Adrenal gland (tissue), 12 donors: Measurements from ENCODE around the gene WWOX. TPM values are rescaled to one million over a fixed set of nuclear protein-coding genes. Genes with fewer than 3 reads are reported as not detected.

ENCODE experiments used
- DNase-seq, 7 donors: peaks; one replicate each; pipeline ENCODE4 v3.0.0-alpha.2; 2019 to 2020
- H3K27ac ChIP-seq, 5 donors: fragments of 200-600 bp; sonication (generic) in 4 of 5; 1 replicate in 3 of 5; 2 replicates in 2 of 5; pipeline versions ENCODE4 v1.5.1 to v1.8.0; 2016 to 2020; ENCODE audit warnings: mild to moderate bottlenecking in 1 of 5
- H3K27me3 ChIP-seq: fragments of 200-600 bp; 2 replicates; pipeline ENCODE4 v1.8.0; 2021
- H3K36me3 ChIP-seq, 2 donors: fragments of 200-600 bp; replicated peaks in 1 of 2; 1 replicate in 1 of 2; 2 replicates in 1 of 2; pipeline versions ENCODE4 v1.5.1 to v1.8.0; 2018 to 2022
- H3K4me1 ChIP-seq, 2 donors: fragments of 200-600 bp; replicated peaks in 1 of 2; 1 replicate in 1 of 2; 2 replicates in 1 of 2; pipeline versions ENCODE4 v1.5.1 to v1.8.0; 2018 to 2021
- H3K4me3 ChIP-seq, 4 donors: fragments of 200-600 bp; sonication (generic) in 3 of 4; one replicate each; pipeline ENCODE4 v1.5.1; 2016 to 2018
- H3K9me3 ChIP-seq, 3 donors: fragments of 200-600 bp; sonication (generic) in 1 of 3; replicated peaks in 1 of 3; 1 replicate in 2 of 3; 2 replicates in 1 of 3; pipeline versions ENCODE4 v1.5.1 to v1.8.0; 2016 to 2021
- CTCF ChIP-seq, 6 experiments: fragments of 450-650 bp in 4 of 6; fragments of 200-600 bp in 2 of 6; sonication (generic) in 1 of 6; IDR thresholded peaks; 1 replicate in 5 of 6; 2 replicates in 1 of 6; pipeline versions ENCODE4 v1.5.1 to v1.8.0; 2016 to 2021; ENCODE audit warnings: antibody characterized with exemption in 6 of 6, mild to moderate bottlenecking in 2 of 6, moderate library complexity in 1 of 6
- POLR2A ChIP-seq, 2 donors: fragments of 450-650 bp; IDR thresholded peaks; one replicate each; pipeline ENCODE4 v1.6.1; 2017; ENCODE audit warnings: antibody characterized with exemption in 2 of 2, mild to moderate bottlenecking in 2 of 2, moderate library complexity in 1 of 2
- WGBS, 4 donors: extraction: QIAGEN DNeasy Blood & Tissue Kit in 2 of 4; methylation state at CpG; one replicate each; pipeline versions ENCODE4 v1.1.5 to v1.1.7; 2013 to 2017; 5-methylcytosine and 5-hydroxymethylcytosine counted together
- intact Hi-C, 2 donors: fragments of 100-400 bp; cut with DNase I; formaldehyde crosslinking; loops; one replicate each; pipeline versions ENCODE4 v1.14.1 to v1.15.0; 2022 to 2023
- polyA plus RNA-seq, 3 donors: library from polyadenylated mRNA; stranded (reverse); fragments of 200-250 nt in 2 of 3; fragments of 350-450 nt in 1 of 3; fragmentation: Illumina TruSeq in 1 of 3; extraction: RNeasy Lipid Tissue Mini Kit (QIAGEN cat#74804) in 1 of 3; gene quantifications; one replicate each; pipeline ENCODE4 v1.2.3, GENCODE V29; 2013 to 2014
- total RNA-seq, 9 donors: library from RNA; depleted of rRNA in 4 of 9; stranded (reverse); fragments of >200 nt in 4 of 9; fragments of 120-200 nt in 1 of 9; fragmentation: NEBNext Ultra II Directional in 1 of 9; extraction: Animal tissue kit (Norgen Biotek cat#: 25700) in 1 of 9; gene quantifications; one replicate each; pipeline versions ENCODE4 v1.1.0 to v1.2.4, GENCODE V29; 2013 to 2023
- donor health status: healthy with polysubstance abuse.
- donor health status: Bipolar disorder and iron deficiency.
- donor health status: DM: yes; HTN: yes; CAD: no.
- donor health status: DM: no; HTN: no; CAD: no.
- donor health status: DM: no; HTN: no; CAD: no.
- donor health status: DM: yes; HTN: yes; CAD: no.

WWOX gene
- total and polyA plus RNA-seq, 12 donors: 11.8 to 74.6 (median 20.5) TPM

- TF ChIP-seq CTCF (IDR thresholded peaks at IDR 0.05) (no peak), POLR2A (IDR thresholded peaks at IDR 0.05) (no peak)
- Histone ChIP-seq H3K36me3 (no peaks in the 10 kb centered on the region), H3K4me3 (no peak overlapping the region), H3K9me3 (no peaks in the 10 kb centered on the region), H3K27me3 (no peaks in the 10 kb centered on the region), H3K27ac (no peak overlapping the region), H3K4me1 (no peaks in the 10 kb centered on the region)
- 23 to 34% (median 29%) methylated on average over 5 of the region's 5 CpGs for WGBS, 4 donors
- DNase-seq: no peak
- intact Hi-C loops: no loop called here
Measured at GRCh38 chr16:78060295-78060694, 39.2 kb upstream of the WWOX start.

GRCh38 chr16:78060809-78061208, 38.6 kb upstream of the WWOX start:
- intact Hi-C loops: no loop called here
- no peak overlapping the region for H3K4me3 ChIP-seq
- H3K27ac ChIP-seq: no peak overlapping the region
- WGBS, 4 donors: 80 to 86% (median 84%) methylated on average over 5 of the region's 5 CpGs
- no peaks in the 10 kb centered on the region for H3K27me3 ChIP-seq
- H3K36me3 ChIP-seq: no peaks in the 10 kb centered on the region
- TF ChIP-seq CTCF (IDR thresholded peaks at IDR 0.05): no peak
- TF ChIP-seq POLR2A (IDR thresholded peaks at IDR 0.05): no peak
- no peaks in the 10 kb centered on the region for H3K9me3 ChIP-seq
- no peak for DNase-seq
- no peaks in the 10 kb centered on the region for H3K4me1 ChIP-seq

GRCh38 chr16:78065319-78065718, 34.1 kb upstream of the WWOX start:
- no peak for TF ChIP-seq POLR2A (IDR thresholded peaks at IDR 0.05)
- no peak for TF ChIP-seq CTCF (IDR thresholded peaks at IDR 0.05)
- no peaks in the 10 kb centered on the region for H3K27me3 ChIP-seq
- H3K36me3 ChIP-seq: no peaks in the 10 kb centered on the region
- H3K9me3 ChIP-seq: no peaks in the 10 kb centered on the region
- 53 to 65% (median 58%) methylated on average over 4 of the region's 4 CpGs for WGBS, 4 donors
- no peak for DNase-seq
- H3K27ac ChIP-seq: no peak overlapping the region
- no peak overlapping the region for H3K4me3 ChIP-seq
- intact Hi-C loops: no loop called here
- no peaks in the 10 kb centered on the region for H3K4me1 ChIP-seq

- TF ChIP-seq POLR2A (IDR thresholded peaks at IDR 0.05): no peak
- no peak for TF ChIP-seq CTCF (IDR thresholded peaks at IDR 0.05)
- Histone ChIP-seq H3K9me3 (no peaks in the 10 kb centered on the region), H3K4me1 (no peaks in the 10 kb centered on the region), H3K27me3 (no peaks in the 10 kb centered on the region), H3K27ac (no peak overlapping the region), H3K4me3 (no peak overlapping the region), H3K36me3 (no peaks in the 10 kb centered on the region)
- intact Hi-C loops: no loop called here
- WGBS, 4 donors: 75 to 97% (median 83%) methylated on average over 5 of the region's 5 CpGs
- no peak for DNase-seq
Measured at GRCh38 chr16:78069913-78070312, 29.5 kb upstream of the WWOX start.
